Superior temporal gyrus (tissue), 1 donor: ENCODE measurements around the gene YPEL2.

Experiments used
- DNase-seq: peaks from one replicate; pipeline ENCODE4 v3.0.0-alpha.2; 2016; ENCODE audit errors: extremely low spot score

YPEL2 gene

DNA sequence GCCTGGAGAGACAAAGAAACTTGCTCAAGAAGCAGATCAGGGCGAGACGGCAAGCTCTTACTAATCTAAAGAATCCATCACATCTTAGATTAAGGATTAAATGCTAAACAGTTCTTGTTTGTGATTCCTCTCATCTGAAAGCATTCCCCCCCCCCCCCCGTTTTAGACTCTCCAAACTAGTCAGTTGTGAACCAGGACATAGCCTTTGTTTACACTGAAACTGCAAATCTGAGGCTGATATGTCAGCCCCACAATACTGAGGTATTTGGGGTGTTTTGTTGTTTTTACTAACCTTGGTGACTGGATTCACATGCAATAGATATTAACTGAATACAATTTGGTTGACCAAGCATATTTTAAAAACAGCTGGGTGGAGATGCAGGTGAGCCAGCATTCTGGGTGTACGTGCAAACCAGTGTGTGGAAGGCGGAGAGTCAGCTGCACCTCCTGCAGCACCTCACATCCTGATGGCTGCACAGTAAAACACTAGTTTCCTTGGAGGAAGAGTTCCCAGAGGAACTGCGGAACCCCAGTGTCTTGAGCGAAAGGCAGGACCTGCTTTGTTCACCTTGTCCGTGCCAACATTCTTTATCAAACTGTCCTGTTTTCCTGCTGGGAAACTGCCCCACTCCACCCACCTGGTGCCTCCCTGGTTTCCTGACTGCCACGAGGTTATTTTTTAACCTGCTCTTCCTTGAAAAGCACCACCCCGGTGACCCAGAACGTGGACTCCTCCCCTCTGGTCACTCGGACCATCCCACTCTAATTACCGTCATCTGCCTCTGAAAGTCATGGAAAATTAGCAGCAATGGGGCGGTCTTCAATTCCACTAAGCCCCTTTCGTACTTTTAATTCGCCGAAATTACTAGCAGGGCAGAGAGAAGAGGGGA, 1.2 kb upstream of the YPEL2 start:
- no peak for DNase-seq

DNA sequence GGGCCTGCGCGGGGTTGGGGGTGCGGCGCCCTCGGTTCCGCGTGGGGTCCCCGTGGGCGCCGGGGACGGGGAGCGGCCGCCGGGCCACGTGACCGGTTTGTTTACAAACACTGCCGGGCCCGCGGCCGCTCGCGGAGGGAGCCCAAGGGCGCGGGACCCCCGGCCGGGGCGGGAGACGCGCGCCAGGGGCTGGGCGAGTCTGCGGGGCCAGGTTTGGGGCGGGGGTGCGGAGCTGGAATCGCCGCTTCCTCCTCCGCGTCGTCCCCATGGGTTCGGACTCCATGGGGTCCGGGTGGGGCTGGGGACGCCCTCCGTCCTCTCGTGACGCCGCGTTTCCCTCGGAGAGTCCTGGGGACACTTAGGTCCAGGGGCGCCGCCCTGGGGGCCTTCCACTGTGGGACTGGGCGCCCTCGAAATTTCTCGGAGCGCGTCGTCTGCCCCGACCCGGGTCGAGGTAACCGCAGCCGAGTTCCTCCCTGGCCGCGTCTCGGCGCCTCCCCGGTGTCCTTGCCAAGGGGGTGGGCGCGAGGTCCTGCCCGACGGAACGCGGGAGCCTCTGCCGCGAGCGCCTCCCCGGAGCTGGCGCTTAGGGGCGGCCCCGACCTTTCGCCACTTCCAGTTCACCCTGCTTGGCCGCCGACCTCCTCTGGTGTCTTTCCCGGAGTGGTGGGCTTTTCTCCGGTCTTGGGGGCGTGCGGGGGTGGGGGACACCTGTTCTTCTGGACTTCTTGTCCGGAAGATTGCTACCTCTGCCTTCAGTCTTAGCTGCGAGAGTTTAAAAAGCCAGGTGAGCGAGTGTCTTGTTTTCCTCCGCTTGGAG, 684 bp downstream of the YPEL2 start:
- no peak for DNase-seq

DNA sequence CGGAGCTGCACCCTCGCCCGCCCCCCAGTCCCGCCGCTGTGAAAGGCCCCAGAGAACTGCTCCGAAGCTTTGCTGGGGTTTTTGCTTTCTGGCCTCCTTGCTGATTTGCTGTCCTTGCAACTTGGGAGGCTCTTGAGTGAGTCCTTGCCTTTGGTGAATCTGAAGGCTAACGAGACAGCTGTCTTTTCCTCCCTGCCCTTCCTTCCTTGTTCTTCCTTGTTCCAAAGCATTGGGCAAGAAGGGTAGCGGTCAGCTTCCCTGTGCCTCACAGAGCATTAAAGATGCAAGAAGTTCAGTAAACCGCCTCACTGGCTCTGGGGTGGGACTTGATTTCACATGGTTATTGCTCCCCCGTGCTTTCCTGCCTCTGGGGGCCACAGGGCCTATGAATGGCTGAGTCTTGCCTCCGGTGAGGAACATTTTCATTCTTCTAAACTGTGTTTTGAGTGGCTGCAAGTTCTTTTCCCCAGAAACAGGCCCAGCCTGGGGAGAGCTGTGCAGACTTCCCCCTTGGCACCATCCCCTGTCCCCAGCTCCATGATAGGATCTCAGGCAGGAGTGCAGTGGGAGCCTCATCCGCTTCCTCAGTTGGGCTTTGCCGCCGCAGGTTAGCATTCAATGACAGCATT, 1.4 kb downstream of the YPEL2 start:
- DNase-seq = peak; percentile 71

GRCh38 chr17:59333836-59334235, 2.4 kb downstream of the YPEL2 start:
- no peak for DNase-seq

GRCh38 chr17:59335685-59336084, 4.2 kb downstream of the YPEL2 start:
- DNase-seq = no peak

DNA sequence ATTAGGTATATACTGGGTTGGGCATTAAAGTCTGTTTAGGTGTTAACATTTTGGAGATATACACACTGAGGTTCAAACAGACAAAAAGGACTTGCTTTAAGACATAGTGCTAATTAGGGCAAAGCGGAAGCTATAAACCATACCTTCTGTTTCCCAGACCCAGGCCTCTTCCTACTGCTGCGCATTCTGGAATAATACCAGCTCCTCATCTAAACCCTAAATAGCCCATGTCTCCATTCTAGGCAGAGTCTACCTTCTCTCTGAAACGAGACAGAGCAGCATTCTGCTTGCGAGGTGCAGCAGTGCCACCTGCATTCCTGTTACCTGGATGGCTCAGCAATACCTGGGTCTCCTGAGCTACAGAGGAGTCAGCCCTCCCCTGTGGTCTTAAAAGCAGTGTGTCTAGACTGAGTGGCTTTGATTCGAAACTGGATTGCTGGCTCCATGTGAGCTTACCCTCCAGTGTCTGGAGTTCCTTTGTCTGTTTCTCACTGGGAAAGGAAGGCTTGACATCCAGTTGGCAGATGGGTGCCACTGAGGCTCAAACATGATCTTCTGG, 6.4 kb downstream of the YPEL2 start:
- DNase-seq = no peak

GRCh38 chr17:59338498-59338897, 7.0 kb downstream of the YPEL2 start:
- DNase-seq = peak; percentile 10

DNA sequence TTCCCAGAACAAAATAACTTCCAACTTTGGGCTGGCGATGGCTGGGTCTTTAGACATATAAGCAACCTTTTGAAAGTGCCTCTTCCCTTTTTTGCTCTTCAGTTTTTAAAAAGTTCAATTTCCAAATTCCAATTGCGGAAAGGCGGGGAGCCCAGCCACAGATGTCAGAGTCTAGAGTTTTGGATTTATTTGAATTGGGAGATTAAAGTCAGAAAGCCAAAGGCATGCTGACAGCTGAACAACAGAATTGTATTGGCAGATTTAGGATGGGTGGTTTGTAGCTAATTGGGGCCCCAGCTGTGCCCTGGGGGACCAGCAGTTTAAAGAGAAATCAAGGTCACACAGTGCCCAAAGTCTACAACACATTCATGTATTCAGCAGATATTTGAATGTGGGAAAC, 10.5 kb downstream of the YPEL2 start:
- DNase-seq = no peak

DNA sequence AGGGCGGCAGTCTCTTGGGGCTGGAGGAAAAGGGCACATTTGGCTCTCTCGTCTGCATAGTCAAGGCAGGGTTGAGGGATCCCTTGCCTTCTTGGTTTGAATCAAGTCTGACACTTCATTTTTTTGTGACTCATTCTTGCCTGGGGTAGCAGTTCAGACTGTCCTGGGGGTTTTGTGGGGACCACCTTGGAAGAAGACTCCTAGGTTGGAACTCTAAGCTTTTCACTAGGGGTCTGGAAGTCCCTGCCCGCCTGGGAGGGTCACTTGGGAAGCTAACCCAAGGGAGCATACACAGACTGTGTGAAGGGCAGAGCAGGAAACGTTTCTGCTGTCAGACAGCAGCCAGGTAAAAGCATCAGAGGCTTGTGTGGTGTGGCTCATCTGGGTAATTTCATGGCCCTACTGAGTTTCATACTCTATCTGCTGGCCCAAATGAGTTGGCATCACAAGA, 11.3 kb downstream of the YPEL2 start:
- DNase-seq = no peak

DNA sequence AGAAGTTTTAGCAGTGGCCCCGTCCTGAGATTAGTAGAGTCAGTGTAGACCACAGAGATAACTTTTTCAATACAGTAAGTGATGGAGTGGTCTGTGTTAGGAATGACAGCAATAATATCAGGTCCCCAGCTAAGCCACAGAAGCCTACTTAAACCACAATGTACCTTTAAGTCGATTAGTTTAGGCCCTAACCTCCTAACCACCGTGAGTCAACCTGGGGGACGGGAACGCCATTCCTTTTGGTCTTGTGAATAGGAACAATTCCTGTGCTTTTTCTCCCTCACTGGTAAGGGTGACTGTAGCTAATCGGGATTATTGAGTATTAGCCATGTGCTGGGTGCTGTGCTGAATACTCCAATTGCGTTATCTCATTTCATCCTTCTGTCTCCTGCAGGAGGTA, 14.0 kb downstream of the YPEL2 start:
- no peak for DNase-seq

DNA sequence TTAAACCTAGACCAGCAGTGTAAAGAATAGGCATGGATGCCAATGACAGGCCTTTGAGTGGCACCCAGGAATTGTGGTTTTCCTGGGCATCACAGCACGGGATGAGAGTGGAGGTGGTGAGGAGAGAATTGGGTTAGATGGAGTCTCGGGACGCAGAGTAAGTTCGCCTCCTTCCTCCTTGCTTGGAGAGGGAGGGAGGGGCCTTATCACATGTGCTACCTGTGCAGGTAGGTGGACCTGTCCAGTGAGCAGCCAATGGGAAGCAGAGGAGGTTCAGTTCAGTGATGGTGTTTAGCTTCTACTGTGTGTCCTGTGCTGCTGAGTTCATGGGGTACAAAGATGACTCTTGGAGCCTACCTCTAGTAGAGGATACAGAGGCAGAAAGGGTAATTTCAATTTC, 14.9 kb downstream of the YPEL2 start:
- DNase-seq = no peak

DNA sequence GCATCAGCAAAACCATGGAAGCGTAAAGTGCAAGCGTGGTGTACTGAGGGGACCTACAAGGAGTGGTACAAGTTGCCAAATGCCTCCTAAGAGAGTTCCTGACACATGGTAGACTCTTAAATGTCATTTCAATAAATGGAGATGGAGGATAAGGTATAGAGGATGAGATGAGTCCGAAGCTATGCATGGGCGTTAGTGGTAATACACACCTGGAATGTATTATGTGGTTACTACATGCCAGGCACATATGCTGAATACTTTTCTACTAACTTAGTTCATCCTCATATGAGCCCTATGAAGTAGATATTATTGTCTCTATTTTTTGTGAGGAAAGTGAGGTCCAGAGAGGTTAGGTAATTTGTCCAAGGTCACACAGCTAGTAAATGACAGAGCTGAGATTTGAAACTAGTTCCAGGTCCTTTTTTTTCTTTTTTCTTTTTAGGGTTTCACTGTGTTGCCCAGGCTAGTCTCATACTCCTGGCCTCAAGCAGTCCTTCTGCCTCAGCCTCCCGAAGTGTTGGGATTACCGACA, 15.5 kb downstream of the YPEL2 start:
- no peak for DNase-seq

GRCh38 chr17:59347975-59348391, 16.5 kb downstream of the YPEL2 start:
- DNase-seq = no peak

- no peak for DNase-seq
Measured at GRCh38 chr17:59349178-59349577, 17.7 kb downstream of the YPEL2 start.

DNA sequence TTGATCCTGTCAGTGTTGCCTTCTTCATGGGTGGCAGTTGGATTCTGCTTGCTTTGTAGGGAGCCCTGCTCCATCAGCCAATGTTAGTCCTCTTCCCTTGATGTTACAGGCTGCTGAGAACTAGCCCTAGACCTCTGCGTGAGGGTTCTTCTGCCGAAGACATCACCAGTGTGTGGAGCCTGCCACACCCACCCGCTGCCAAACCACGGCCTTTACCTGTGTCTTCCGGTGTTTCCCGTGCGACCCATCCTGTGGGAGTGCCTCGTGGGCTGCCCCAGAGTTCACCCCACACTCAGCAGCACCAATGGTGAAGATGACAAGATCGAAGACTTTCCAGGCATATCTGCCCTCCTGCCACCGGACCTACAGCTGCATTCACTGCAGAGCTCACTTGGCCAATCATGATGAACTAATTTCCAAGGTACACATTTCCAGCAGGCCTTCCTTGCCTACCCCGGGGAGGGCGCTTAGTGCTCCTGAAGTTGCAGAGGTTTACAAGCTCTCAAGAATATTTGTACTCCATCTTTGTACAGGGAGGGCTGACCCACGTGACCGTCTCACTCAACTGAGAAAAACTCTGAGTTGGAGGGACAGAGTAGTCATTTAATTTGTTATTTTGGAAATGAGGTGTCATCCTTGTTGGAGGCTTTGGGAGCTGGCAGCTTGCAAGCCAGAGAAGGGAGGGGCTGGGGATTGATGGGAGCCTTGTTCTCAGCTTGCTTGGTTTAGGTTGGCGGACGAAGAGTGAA, 21.8 kb downstream of the YPEL2 start:
- DNase-seq = peak; percentile 42

DNA sequence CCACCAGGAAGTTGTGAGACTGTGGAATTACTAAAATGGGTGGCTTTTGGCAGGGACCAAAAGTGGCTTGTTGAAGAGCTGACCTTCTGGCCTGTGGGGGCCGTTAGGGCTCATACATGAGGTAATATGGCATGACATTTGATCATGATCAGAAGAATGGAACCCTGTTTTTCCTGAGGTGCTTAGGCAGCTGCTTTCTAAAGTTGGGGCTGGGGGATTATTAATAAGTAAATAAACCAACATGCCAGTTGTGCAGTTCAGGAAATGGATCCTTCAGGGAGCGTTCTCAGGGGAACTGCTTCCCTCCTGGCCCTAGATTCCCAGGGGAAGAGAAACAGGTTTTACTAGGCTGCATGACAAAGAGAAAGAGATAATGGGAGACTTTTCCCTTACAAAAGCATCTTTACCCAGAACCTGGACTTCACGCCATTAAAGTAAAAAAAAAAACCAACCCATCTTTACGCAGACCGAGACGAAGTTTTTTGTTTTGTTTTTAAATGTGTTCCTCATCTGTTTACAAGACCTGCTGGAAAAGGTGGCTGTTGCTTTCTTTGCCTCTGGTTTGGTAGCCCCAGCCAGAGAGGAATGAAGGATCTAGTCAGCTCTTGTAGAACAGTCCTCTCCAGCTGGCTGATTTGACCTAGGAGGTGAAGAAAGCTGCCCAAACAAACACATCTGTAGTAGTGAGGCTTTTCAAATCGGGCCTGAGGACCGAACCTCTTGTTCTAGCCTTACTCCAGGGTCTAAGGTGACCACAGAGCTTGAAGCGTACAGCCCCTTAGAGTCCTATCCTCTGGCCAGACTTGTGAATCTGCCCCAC, 22.7 kb downstream of the YPEL2 start:
- no peak for DNase-seq

DNA sequence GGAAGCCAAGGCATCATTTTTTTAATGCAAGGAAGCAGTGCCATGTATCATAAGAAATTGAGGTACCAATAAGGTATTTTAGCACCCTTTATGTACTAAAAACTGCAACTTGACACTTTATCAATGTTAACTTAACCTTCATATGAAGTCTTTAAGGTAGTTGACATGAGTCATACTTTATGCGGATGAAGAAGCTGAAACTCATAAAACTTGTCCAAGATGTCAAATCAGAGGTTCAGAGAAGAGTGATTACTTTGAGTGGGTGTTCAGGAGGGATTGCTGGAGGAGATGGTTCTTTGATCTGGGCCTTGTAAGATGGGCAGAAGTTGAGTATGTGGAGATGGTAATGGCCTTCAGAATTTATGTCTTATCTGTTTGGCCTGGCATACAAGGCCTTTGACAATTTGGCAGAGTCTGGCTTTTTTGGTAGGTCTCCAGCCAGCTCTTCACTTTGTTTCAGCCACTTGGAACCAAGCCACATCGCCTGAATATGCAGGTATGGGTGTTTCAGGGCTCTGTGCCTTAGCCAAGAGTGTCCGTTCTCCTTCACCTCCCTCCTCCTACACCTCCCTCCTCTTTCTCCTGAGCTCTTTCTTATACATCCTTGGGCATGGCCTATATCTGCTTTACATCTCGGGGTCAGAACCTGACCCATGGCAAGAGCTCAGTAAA, 23.7 kb downstream of the YPEL2 start:
- no peak for DNase-seq

DNA sequence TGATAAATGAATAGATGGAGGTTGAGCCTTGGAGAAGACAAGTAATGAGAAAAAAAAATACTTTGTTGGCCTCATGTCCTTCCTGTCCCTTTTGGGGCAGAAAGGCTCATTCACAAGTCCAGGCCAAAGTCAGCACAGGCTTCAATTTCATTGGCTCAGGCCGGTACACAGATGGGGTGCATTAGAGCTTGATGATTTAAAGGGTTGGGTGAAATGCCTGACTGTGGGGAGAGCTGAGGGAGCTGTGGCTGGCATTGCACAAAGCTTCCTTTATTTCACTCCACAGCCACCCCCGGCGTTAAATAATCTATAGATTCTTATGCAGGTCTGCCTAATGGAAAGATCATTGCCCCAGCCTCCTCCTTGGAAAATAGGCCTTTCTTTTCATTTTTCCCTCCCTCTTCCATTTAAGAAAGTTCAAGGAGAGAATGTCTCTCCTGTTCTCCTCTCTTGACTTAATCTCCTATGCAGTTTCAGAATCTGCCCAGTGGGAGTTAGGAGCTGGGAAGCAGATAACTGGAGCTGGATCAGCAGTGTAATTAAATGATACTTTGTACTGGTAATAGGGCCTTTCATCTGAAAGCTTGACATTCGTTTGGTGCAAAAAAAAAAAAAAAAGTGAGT, 24.4 kb downstream of the YPEL2 start:
- DNase-seq = peak; percentile 86
